ENCODE results near the gene FAM135A. TPM values are rescaled to one million over a fixed set of nuclear protein-coding genes. Genes with fewer than 3 reads are reported as not detected.

The FAM135A gene
- total and polyA plus RNA-seq, 10 of the 15 experiments (the other 5 are each of a cell fraction or from before 2014, with no cell fraction given) = 3.9 to 24.5 (median 13.7) TPM

DNA sequence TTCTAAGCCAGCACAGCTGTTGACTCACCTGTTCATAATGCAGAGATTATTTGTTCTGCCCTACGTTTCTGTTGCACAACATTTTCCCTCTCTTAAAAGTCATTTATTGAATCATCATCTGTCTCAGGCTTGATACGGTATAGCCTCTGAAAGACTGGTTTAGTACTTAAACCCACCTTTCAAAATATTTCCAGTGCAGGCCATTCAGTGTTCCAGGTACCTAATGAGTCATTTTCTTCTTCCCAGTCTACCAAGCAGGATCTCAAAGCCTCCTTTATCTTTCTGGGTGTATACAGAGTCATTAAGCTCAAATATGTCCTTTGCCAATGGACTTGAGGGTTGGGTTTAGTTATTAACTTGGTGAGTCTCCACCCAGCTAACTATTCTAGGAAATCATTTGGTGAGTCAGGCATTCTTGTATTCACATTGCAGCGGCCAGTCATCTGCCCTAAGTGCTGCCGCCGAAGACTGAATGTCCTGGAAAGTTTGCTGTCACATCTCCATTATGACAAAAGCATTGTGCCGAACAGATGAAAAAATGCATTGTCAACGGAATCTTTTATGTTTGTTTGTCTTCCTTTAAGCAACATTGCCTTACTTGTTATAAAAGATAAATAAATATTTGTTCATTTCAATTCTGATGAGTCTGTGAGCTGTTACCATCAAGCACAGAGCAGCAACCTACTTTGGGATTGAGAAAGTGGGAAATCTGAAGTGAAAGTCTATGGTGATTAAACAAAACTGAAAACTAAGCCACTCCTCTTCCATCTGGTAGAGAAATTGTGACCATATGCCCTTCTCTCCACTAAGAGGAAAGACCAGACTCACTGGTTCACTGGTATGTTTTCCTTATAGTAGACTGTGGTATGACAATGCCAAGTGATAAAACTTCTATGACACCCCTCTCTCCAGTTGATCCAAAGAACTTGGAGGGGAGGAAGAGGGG, 14.3 kb upstream of the FAM135A start:
- 70% methylated on average over 7 of the region's 7 CpGs for WGBS (ENCODE audit: insufficient coverage, insufficient replicate concordance, low lambda C conversion rate, missing lambda C conversion rate)
- BruUV-seq (replicated peaks) = no TSS peak
- POLR2A ChIA-PET = no interaction called here
- H3K79me2 ChIP-seq (ENCODE audit: control insufficient read depth, insufficient read depth, low read length) = no peaks in the 10 kb centered on the region
- CTCF ChIA-PET = interaction anchor here (1.0 kb wide), 1 partner anchor 89 kb away, joined by 3 read pairs; no protein-coding TSS in a partner anchor
- in situ Hi-C loops (cut with MboI) = no loop called here
- no peaks in the 10 kb centered on the region for H3K9me3 ChIP-seq (replicated peaks; ENCODE audit: control insufficient read depth, insufficient read depth, low read length)
- no peak overlapping the region for H3K4me2 ChIP-seq (ENCODE audit: control insufficient read depth, insufficient read depth)
- H3K4me1 ChIP-seq (ENCODE audit: control insufficient read depth, insufficient read depth, low read length) = no peaks in the 10 kb centered on the region
- H3K4me3 ChIP-seq = no peak overlapping the region
- no peak overlapping the region for H3K27ac ChIP-seq (ENCODE audit: control insufficient read depth, insufficient read depth)
- no peak overlapping the region for H3K9ac ChIP-seq (ENCODE audit: control insufficient read depth, insufficient read depth, low read length)
- no peaks in the 10 kb centered on the region for H4K20me1 ChIP-seq (ENCODE audit: control insufficient read depth, insufficient read depth)
- no peaks in the 10 kb centered on the region for H3K36me3 ChIP-seq (ENCODE audit: control insufficient read depth in 2 of 2, insufficient read depth in 2 of 2, low read length in 1 of 2)
- H2AFZ ChIP-seq (ENCODE audit: control insufficient read depth, low read depth, low read length) = no peak overlapping the region
- ATAC-seq (no peak), DNase-seq (ENCODE audit: low read depth, low spot score) (no peak), FAIRE-seq (no peak)
- H3K27me3 ChIP-seq (replicated peaks in 1 of 2; ENCODE audit: control insufficient read depth in 2 of 2, insufficient read depth in 2 of 2, low read length in 1 of 2) = no peaks in the 10 kb centered on the region
- TF ChIP-seq, protein P1, sequence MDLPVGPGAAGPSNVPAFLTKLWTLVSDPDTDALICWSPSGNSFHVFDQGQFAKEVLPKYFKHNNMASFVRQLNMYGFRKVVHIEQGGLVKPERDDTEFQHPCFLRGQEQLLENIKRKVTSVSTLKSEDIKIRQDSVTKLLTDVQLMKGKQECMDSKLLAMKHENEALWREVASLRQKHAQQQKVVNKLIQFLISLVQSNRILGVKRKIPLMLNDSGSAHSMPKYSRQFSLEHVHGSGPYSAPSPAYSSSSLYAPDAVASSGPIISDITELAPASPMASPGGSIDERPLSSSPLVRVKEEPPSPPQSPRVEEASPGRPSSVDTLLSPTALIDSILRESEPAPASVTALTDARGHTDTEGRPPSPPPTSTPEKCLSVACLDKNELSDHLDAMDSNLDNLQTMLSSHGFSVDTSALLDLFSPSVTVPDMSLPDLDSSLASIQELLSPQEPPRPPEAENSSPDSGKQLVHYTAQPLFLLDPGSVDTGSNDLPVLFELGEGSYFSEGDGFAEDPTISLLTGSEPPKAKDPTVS (IDR thresholded peaks at IDR 0.05; ENCODE audit: low read depth, low read length) = no peak
- no peak for TF ChIP-seq SMARCA5 (IDR thresholded peaks at IDR 0.05)
- no peak for TF ChIP-seq EGR1 (IDR thresholded peaks at IDR 0.05; ENCODE audit: borderline replicate concordance in 1 of 2, low read depth in 2 of 2, low read length in 2 of 2)
- no peak for TF ChIP-seq CHD1 (IDR thresholded peaks at IDR 0.05; ENCODE audit: low read depth, low read length)
- TF ChIP-seq, protein P2, sequence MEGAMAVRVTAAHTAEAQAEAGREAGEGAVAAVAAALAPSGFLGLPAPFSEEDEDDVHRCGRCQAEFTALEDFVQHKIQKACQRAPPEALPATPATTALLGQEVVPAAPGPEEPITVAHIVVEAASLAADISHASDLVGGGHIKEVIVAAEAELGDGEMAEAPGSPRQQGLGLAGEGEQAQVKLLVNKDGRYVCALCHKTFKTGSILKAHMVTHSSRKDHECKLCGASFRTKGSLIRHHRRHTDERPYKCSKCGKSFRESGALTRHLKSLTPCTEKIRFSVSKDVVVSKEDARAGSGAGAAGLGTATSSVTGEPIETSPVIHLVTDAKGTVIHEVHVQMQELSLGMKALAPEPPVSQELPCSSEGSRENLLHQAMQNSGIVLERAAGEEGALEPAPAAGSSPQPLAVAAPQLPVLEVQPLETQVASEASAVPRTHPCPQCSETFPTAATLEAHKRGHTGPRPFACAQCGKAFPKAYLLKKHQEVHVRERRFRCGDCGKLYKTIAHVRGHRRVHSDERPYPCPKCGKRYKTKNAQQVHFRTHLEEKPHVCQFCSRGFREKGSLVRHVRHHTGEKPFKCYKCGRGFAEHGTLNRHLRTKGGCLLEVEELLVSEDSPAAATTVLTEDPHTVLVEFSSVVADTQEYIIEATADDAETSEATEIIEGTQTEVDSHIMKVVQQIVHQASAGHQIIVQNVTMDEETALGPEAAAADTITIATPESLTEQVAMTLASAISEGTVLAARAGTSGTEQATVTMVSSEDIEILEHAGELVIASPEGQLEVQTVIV (IDR thresholded peaks at IDR 0.05; ENCODE audit: borderline replicate concordance, partially characterized antibody) = no peak
- TF ChIP-seq NR2F1 (conservative IDR thresholded peaks at IDR 0.05) = no peak
- TF ChIP-seq KLF5 (IDR thresholded peaks at IDR 0.05; ENCODE audit: partially characterized antibody) = no peak
- no peak for TF ChIP-seq SPI1 (IDR thresholded peaks at IDR 0.05; ENCODE audit: borderline replicate concordance, insufficient read depth, low read depth, low read length)
- no peak for TF ChIP-seq CBFB (IDR thresholded peaks at IDR 0.05; ENCODE audit: low read depth)
- TF ChIP-seq, protein P3, sequence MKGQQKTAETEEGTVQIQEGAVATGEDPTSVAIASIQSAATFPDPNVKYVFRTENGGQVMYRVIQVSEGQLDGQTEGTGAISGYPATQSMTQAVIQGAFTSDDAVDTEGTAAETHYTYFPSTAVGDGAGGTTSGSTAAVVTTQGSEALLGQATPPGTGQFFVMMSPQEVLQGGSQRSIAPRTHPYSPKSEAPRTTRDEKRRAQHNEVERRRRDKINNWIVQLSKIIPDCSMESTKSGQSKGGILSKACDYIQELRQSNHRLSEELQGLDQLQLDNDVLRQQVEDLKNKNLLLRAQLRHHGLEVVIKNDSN (IDR thresholded peaks at IDR 0.05; ENCODE audit: borderline replicate concordance, extremely low read length, insufficient read depth, low read depth, low read length) = no peak
- no peak for TF ChIP-seq BHLHE40 (IDR thresholded peaks at IDR 0.05; ENCODE audit: borderline replicate concordance in 1 of 2, low read depth in 2 of 2, low read length in 1 of 2)
- TF ChIP-seq MTA2 (IDR thresholded peaks at IDR 0.05; ENCODE audit: low read depth) = no peak
- no peak for TF ChIP-seq NFYB (IDR thresholded peaks at IDR 0.05; ENCODE audit: insufficient read depth, low read depth, low read length)
- TF ChIP-seq IKZF1 (conservative IDR thresholded peaks at IDR 0.05) = no peak
- no peak for TF ChIP-seq LARP7 (IDR thresholded peaks at IDR 0.05)
- no peak for TF ChIP-seq STAT3 (IDR thresholded peaks at IDR 0.05; ENCODE audit: low read depth, low read length)
- no peak for TF ChIP-seq WRNIP1 (IDR thresholded peaks at IDR 0.05; ENCODE audit: borderline replicate concordance, low read depth, low read length)
- no peak for TF ChIP-seq NR2C1 (IDR thresholded peaks at IDR 0.05)
- SMC1A ChIA-PET (ENCODE audit: uncharacterized antibody, unreplicated experiment) = no interaction called here
- RAD21 ChIA-PET (ENCODE audit: unreplicated experiment) = no interaction called here
- intact Hi-C loops (cut with micrococcal nuclease; ENCODE audit: unreplicated experiment) = no loop called here

Data from GM12878 (cell line).